ENCODE results near the gene TLE2. TPM values are rescaled to one million over a fixed set of nuclear protein-coding genes. Genes with fewer than 3 reads are reported as not detected.
"Not testable (repeated sequence)": the region's sequence is repeated elsewhere in the genome, so short reads cannot be mapped to it uniquely, and the experiment has no call there.

The TLE2 gene
- polyA plus RNA-seq, 1 donor: 29.3 TPM

DNA sequence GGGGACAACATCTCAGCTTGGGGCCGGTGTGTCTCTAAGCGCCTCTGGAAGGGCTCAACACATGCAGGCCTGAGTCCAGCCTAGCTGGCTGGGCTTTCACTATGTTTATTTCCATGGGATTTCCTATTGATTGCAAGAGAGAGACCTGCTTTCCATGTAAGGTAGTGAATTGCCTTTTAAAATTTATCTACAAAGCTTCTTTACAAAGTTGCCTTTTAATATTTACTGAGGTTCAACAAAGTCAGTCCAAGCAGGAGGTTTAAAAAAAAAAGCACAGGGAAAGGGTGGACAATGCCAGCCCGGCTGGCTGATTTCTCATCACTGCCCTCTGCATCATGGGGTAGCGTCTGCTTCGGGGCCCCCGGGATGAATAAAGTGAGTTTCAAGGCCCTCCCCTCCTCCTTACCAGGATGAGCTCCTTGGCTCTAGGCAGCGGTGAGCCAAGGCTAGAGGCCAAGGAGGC is 15.8 kb downstream of the TLE2 start:
- no peak for DNase-seq (ENCODE audit: low read depth)

DNA sequence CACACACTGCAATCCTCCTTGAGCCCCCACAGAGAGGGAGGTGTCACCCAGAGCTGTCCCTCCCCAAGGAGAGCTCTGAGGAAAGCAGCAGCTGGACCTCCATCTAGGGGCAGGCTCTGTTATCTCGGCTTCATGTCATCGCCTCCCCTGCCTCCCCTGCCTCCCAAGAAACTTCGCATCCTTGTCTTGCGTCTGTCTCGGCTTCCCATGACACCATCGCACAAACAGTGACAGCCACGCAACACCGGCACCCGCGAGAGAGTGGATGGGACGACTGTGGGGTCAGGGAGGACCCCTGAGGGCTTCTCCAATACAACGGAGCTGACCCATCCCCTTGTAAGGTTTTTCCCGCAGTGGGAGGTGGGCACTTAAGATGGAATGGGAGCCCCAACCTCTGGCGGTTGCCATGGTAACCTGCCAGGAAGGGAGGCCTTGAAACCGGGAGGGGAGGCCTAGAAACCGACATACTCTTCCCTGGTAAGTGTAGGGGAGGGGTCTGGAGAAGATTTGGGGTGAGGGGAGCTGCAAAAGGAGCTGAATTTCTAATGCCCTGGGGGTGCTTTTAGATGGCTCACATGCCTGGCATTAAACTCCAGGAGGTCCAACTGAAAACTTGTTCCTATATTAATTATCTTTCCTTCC is 16.3 kb downstream of the TLE2 start:
- DNase-seq (ENCODE audit: low read depth): no peak

DNA sequence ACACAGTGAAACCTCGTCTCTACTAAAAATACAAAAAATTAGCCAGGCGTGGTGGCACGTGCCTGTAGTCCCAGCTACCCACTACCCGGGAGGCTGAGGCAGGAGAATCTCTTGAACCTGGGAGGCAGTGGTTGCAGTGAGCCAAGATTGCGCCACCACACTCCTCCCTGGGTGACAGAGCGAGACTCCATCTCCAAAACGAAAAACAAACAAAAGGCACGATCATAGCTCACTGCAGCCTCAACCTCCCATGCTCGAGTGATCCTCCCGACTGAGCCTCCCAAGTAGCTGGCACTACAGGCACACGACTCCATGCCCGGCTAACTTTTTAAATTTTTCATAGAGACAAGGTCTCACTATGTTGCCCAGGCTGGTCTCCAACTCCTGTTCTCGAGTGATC is 17.0 kb downstream of the TLE2 start:
- DNase-seq (ENCODE audit: low read depth): not testable (repeated sequence)

DNA sequence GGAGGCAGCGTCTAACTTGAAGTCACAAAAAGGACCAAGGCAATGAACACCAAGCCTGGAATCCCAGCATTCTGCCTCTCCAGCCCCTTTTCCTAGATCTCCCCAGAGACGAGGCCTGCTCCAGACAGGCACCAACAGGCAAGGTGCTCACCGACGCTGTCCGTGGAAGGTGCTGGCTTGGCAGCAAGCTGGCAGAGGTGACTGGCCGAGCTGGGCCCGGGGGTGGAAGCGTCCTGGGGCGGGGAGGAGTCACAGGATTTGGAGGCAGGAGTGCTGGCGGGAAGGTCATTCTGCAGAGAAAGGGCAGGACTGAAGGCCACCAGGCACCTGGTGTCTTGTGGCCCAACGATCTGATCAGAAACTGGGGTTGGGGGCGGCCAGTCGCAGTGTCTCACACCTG is 18.2 kb downstream of the TLE2 start:
- no peak for DNase-seq (ENCODE audit: low read depth)

DNA sequence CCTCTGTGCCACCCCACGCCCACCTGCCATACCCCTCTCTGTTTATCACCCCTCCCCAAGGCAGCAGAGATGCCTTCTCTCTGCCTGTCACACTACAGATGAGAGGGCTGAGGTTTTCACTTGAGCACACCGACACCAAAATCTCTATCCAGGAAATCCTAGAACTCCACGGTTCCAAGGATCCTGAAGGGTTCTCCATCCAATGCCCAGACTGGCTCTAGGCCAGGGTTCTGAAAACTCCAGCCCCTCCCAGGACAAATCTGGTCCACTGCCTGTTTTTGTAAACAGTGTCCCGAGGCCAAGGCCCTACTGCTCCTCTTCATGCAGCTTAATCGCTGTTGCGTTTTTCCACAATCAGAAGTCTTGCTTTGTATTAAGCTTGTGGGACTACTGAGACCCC is 20.1 kb downstream of the TLE2 start:
- no peak for DNase-seq (ENCODE audit: low read depth)

DNA sequence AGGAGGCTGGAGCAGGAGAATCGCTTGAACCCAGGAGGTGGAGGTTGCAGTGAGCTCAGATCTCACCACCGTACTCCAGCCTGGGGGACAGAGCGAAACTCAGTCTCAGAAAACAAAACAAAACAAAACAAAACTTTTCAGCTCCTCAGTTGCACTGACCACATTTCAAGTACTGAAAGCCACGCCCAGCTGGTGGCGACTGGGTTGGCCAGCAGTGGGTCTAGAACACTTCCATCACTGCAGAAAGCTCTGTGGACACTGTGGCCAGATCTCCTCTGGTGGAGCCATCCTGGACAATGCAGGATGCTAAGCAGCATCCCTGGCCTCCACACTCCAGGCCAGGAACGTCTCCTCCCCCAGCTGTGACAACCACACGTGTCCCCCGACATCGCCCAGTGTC is 21.1 kb downstream of the TLE2 start:
- DNase-seq (ENCODE audit: low read depth): no peak

DNA sequence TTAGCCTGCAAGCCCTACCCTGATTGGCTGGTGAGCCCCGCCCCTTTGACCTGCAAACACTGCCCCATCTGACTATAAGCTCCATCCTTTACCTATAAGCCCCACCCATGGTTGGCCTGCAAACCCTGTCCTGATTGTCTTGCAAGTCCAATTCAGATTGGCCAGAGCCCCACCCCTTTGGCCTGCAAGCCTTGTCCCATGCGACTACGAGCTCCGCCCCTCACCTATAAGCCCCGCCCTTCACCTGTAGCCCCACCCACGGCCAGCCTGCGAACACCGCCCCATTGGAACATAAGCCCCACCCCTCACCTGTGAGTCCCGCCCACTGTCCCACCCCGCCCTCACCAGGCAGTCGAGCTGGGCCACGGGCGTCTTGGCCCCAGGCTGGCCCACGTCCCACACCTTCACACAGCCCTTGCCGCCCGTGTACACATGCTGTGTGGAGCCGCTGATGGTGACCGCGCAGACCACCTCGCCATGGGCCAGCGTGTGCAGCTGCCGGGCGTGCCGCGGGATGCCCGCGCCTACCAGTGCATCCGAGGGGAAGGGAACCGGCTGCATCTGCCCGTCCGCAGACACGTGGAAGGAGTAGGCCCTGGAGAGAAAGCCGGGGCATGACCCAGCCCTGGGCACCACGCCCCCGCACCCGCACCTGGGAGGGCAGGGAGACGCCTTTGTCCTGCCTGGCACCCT is 22.9 kb downstream of the TLE2 start:
- DNase-seq (ENCODE audit: low read depth): no peak

DNA sequence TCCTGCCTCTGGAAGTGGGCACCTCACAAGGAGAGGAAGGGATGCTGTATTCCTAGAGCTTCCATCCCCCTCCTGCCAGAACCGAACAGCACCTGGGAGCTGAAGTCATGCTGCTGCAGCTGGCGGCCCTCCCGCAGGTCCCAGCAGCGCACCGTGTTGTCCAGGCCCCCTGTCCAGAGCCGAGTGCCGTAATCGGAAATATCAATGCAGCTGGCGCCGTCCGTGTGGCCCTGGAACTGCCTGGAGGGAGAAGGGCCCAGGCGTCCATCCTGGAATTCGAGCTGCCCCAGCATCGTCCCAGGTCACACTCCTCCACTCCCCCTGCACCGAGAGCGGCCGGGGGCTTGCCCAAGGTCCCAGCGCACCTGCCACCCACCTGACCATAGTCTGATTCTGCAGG is 23.7 kb downstream of the TLE2 start:
- DNase-seq (ENCODE audit: low read depth): no peak

DNA sequence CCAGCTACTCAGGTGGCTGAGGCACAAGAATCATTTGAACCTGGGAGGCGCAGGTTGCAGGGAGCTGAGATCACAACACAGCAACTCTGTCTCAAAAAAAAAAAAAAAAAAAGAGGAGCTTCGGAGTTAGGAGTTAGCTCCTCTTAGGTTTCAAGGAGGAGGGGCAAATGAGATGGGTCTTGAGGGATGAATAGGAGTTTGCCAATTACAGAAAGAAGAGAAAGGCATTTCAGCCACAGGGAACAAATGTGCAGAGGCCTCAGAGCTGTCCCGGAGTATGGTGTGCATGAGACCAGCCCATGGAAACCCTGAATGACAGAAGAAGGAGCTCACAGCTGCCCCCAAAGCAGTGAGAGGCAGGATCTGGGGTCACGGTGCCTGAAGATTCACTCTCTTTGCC is 24.6 kb downstream of the TLE2 start:
- DNase-seq (ENCODE audit: low read depth): no peak

DNA sequence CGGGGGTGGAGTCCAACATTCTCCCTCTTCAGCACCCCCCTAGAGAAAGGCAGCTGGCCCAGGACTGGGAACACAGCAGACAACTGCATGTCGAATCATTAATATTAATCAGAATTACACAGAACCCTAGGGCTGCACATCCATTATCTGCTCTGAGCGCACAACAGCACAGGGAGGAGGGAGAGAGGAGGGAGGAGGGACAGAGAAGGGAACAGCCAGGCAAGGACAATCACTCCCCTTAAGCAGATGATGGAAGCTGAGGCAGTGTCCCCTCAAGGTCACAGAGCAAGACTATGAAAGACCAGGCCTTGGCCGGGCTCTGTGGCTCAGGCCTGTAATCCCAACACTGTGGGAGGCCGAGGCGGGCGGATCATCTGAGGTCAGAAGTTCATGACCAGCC is 26.0 kb downstream of the TLE2 start:
- no peak for DNase-seq (ENCODE audit: low read depth)

DNA sequence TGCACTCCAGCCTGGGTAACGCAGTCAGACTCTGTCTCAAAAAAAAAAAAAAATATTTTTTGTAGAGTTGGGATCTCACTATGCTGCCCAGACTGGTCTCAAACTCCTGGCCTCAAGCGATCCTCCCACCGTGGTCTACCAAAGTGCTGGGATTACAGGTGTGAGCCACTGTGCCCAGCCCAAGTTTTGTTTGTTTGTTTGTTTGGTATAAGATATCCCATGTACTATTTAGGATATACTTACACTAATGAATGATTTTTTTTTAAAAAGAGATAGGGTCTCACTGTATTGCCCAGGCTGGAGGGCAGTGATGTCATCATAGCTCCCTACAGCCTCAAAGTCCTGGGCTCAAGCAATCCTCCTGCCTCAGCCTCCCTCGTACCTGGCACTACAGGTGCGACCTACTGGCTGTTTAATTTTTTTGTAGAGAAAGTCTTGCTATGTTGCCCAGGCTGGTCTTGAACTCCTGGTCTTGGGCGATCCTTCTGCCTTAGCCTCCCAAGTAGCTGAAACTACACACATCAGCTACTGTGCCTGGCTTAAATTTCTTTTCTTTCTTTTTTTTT is 27.8 kb downstream of the TLE2 start:
- no peak for DNase-seq (ENCODE audit: low read depth)

DNA sequence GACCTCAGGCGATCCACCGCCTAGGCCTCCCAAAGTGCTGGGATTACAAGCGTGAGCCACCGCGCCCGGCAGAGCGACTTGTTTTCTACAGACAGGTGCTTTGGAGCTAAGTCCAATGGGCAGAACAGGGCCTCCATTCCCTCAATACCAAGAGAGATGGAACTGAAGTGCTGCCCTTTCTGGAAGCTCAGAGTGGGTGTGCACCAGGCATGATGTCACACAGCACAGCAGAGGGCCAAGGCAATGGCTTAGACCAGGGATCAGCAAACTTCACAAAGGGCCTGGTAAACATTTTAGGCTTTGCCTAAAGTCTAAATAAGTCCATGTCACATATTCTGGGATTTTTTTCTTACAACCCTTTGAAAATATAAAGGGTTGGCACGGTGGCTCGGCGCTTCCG is 30.4 kb downstream of the TLE2 start:
- no peak for DNase-seq (ENCODE audit: low read depth)

DNA sequence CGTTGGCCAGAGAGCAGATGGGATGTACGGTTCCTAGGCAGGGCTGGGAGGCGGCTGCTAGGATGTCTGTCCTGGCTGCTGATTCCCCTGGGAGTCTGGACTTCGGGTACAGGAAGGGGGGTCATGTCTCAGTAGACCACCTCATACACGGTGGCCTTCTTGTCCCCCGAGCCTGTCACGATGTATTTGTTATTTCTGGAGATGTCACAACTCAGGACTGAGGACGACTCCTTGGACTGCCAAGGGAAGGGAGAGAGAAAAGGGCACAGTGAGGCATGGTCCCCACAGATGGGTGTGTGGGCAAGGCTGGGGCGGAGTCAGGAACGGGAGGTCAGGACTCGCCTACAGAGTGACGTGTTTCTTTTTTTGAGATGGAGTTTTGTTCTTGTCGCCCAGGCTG is 31.4 kb downstream of the TLE2 start:
- no peak for DNase-seq (ENCODE audit: low read depth)

DNA sequence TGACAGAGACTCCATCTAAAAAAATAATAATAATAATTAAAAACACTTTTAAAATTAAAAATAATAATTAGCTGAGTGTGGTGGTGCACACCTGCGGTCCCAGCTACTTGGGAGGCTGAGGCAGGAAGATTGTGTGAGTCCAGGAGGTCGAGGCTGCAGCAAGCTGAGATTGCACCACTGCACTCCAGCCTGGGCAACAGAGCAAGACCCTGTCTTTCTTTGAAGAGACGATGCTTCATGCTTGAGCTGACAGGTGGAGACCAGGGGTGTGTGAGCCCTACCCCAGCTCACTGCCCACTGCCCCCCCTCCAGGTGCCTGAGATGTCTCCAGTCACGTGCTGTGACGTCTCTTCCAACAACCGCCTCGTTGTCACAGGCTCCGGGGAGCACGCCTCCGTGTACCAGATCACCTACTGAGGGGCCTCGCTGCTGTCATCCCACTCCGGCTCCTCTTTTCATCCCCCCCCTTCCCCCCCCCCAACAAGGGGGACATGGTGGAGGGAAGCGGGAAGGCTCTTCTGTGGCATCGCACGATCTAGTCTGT is 34.4 kb downstream of the TLE2 start:
- DNase-seq (ENCODE audit: low read depth): no peak

DNA sequence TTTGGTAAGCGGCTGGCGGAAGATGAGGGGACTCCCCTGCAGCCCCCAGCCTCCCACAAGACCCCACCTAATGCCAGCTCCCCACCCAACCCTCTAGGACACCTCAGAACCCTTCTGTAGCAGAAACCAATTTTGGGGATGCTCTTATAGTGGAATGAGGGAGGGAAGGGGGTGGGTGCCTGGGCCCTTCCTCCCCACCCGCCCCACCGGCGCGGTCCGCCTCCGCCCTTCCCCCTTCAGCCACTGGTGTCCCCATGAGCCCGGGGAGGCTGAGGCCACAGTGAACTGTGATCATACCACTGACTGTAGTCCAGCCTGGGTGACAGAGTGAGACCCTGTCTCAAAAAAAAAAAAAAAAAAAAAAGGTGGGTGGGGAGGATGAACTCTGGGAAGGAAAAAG is 35.5 kb downstream of the TLE2 start:
- no peak for DNase-seq (ENCODE audit: low read depth)

DNA sequence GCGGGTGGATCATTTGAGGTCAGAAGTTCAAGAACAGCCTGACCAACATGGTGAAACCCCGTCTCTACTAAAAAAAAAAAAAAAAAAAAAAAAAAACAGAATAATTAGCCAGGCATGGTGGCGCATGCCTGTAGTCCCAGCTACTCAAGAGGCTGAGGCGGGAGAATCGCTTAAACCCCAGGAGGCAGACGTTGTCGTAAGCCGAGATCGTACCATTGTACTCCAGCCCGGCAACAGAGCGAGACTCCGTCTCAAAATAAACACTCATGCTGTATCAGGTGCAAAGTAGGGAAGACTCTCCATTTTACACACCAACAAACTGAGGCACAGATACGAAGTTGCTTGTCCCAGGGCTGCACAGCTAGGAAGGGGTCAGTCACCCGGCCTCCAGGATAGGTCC is 36.1 kb downstream of the TLE2 start:
- DNase-seq (ENCODE audit: low read depth): no peak

DNA sequence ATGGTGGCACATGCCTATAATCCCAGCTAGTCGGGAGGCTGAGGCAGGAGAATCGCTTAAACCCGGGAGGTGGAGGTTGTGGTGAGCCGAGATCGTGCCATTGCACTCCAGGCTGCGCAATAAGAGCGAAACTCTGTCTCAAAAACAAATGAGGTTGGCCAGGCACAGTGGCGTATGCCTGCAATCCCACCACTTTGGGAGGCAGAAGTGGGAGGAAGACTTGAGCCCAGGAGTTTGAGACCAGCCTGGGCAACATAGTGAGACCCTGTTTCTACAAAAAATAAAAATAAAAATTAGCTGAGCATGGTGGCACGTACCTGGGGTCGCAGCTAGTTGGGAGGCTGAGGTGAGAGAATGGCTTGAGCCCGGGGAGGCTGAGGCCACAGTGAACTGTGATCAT is 36.7 kb downstream of the TLE2 start:
- DNase-seq (ENCODE audit: low read depth): not testable (repeated sequence)

DNA sequence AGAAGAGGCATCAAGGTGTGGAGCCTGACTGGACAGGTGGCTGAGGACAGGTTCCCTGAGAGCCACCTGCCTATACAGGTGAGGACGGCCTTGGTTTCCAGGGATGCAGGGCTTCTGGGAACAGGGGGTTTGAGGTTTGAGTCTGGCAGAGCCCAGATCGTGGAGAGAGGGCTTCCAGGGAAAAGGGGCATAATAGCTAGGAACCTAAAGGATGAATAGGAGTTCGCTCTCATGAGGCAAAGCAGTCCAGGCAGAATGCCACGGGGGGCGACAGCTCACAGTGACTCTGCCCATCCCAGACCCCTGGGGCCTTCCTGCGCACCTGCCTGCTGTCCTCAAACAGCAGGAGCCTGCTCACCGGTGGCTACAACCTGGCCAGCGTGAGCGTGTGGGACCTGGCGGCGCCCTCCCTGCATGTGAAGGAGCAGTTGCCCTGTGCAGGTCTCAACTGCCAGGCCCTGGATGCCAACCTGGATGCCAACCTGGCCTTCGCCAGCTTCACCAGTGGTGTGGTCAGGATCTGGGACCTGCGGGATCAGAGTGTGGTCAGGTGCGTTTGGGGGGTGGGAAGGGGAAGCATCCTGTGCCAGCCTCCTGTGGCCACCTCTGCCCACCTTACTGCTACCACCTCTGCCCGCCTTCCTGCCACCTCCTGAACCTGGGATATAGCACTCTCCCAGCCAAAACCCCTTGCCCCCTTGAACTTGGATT is 39.7 kb downstream of the TLE2 start:
- no peak for DNase-seq (ENCODE audit: low read depth)

DNA sequence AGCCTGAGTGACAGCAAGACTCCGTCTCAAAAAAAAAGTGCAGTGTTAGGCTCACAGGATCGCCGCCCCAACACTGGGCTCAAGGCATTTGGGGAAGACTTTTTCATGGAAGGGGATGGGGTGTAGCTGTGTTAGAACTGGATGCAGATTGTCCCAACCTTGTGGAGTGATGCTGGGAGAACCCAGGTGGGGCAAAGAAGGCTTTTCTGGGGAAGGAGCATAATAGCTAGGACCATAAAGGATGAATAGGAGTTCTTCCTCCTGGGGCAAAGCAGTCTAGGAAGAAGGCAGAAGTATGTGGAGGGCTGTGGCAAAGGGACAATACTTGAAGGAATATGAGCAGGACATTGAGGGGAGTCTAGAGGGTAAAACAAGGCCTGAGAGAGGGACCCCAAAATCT is 40.5 kb downstream of the TLE2 start:
- DNase-seq (ENCODE audit: low read depth): no peak

DNA sequence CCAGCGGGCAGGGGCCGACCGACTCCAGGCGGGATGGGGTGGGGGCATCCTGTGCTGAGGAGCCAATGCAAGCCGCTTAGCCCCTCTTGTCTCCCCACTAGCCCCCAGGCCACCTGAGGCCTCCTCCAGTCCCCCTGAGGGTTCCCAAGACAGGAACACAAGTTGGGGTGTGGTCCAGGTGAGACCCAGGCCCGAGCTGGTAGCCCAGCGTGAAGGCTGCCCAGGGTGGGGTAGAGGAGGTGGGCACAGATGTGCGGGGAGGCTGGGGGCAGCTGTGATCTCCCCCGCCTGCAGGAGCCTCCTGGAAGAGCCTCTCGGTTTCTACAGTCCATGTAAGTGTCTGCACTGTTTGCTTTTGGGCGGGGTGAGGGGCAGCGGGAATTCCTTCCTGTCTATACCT is 41.3 kb downstream of the TLE2 start:
- DNase-seq (ENCODE audit: low read depth): no peak

DNA sequence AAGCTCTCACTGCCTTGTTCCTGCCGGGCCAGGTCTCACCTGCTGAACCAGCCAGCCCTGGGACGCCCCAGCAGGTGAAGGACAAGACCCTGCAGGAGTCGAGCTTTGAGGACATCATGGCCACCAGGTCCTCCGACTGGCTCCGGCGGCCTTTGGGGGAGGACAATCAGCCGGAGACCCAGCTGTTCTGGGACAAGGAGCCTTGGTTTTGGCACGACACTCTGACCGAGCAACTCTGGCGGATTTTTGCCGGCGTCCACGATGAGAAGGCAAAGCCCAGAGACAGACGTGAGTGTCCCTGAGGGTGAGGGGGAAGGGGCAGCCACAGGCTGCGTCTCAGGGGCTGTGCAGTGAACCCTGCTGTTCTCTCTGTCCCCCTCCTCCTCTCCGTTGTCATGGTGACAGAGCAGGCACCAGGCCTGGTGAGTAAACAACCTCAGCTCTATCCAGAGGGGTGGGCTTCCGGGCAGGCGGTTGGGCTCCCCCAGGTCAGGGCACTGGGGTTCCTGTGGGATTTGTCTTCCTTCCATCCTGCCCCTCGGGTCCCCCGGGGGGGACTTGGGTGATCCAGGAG is 42.0 kb downstream of the TLE2 start:
- no peak for DNase-seq (ENCODE audit: low read depth)

DNA sequence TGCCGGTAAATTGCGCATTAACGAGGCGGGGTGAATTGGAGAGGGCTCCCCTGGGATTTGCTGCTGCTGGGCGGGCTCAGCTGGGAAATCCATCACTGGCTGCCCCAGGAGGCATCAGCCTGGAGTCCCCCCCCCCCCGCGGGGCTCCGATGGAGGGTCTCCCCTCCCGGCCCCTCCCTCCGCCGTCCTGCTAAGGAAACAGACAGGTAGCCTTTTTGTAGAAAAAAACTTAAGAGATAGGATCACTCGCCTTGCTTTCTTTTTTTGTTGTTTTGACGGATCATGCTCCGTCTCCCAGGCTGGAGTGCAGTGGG is 44.9 kb downstream of the TLE2 start:
- DNase-seq (ENCODE audit: low read depth): no peak

Measured in forelimb muscle (tissue), 1 donor.